ENCODE results near the gene MELTF. TPM values are rescaled to one million over a fixed set of nuclear protein-coding genes. Genes with fewer than 3 reads are reported as not detected.

Gene MELTF
- total and polyA plus RNA-seq, 2 of the 13 experiments (the other 11 are each of a cell fraction or from before 2014, with no cell fraction given) = 3.2 to 7.5 TPM

DNA sequence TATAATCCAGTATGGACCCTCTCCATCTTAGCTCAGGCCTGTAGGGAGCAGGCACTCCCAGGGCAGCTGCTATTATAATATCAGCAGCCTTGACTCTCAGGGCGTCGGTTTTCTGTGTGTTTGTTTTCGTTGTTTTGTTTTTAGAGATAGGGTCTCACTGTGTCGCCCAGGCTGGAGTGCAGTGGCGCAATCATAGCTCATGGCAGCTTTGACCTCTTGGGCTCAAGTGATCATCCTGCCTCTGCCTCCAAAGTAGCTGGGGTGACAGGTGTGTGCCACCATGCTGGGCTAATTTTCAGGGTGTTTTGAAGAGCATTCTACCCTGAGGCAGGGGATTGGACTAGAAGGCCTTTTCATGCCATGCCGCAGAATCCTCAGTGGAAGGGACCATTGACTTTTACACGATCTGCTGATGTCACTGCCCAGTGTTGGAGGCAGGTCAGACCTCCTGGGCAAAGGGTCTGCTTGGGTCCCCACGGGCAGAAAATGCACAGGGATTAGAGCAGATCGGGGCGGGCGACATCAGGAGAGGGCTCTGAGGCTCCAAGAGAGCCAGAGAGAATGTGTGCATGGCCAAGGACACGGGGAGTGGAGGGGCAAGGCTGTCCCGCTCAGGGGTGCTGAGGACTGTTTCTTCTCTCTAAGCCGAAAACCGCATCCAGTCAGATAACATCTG lies 7.8 kb downstream of the MELTF start (continued):
- TF ChIP-seq, protein P1, sequence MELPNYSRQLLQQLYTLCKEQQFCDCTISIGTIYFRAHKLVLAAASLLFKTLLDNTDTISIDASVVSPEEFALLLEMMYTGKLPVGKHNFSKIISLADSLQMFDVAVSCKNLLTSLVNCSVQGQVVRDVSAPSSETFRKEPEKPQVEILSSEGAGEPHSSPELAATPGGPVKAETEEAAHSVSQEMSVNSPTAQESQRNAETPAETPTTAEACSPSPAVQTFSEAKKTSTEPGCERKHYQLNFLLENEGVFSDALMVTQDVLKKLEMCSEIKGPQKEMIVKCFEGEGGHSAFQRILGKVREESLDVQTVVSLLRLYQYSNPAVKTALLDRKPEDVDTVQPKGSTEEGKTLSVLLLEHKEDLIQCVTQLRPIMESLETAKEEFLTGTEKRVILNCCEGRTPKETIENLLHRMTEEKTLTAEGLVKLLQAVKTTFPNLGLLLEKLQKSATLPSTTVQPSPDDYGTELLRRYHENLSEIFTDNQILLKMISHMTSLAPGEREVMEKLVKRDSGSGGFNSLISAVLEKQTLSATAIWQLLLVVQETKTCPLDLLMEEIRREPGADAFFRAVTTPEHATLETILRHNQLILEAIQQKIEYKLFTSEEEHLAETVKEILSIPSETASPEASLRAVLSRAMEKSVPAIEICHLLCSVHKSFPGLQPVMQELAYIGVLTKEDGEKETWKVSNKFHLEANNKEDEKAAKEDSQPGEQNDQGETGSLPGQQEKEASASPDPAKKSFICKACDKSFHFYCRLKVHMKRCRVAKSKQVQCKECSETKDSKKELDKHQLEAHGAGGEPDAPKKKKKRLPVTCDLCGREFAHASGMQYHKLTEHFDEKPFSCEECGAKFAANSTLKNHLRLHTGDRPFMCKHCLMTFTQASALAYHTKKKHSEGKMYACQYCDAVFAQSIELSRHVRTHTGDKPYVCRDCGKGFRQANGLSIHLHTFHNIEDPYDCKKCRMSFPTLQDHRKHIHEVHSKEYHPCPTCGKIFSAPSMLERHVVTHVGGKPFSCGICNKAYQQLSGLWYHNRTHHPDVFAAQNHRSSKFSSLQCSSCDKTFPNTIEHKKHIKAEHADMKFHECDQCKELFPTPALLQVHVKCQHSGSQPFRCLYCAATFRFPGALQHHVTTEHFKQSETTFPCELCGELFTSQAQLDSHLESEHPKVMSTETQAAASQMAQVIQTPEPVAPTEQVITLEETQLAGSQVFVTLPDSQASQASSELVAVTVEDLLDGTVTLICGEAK (IDR thresholded peaks at IDR 0.05) = no peak
- TF ChIP-seq, protein P1 (CRISPR knock-in tag; IDR thresholded peaks at IDR 0.05) = no peak
- TF ChIP-seq, protein P2, sequence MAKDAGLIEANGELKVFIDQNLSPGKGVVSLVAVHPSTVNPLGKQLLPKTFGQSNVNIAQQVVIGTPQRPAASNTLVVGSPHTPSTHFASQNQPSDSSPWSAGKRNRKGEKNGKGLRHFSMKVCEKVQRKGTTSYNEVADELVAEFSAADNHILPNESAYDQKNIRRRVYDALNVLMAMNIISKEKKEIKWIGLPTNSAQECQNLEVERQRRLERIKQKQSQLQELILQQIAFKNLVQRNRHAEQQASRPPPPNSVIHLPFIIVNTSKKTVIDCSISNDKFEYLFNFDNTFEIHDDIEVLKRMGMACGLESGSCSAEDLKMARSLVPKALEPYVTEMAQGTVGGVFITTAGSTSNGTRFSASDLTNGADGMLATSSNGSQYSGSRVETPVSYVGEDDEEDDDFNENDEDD (CRISPR knock-in tag; IDR thresholded peaks at IDR 0.05; ENCODE audit: borderline replicate concordance) = no peak

All from HepG2 (cell line).